Pericardium fibroblast (primary cell): Measurements from ENCODE around the gene ZNF853. TPM values are rescaled to one million over a fixed set of nuclear protein-coding genes. Genes with fewer than 3 reads are reported as not detected.

ENCODE experiments used
- total RNA-seq: library from RNA; depleted of rRNA; stranded (reverse); fragments of >200 nt; gene quantifications from 2 replicates; pipeline ENCODE4 v1.2.3, GENCODE V29; 2015

ZNF853 gene
- 2.9 and 3.3 TPM in 2 replicates for total RNA-seq

DNA sequence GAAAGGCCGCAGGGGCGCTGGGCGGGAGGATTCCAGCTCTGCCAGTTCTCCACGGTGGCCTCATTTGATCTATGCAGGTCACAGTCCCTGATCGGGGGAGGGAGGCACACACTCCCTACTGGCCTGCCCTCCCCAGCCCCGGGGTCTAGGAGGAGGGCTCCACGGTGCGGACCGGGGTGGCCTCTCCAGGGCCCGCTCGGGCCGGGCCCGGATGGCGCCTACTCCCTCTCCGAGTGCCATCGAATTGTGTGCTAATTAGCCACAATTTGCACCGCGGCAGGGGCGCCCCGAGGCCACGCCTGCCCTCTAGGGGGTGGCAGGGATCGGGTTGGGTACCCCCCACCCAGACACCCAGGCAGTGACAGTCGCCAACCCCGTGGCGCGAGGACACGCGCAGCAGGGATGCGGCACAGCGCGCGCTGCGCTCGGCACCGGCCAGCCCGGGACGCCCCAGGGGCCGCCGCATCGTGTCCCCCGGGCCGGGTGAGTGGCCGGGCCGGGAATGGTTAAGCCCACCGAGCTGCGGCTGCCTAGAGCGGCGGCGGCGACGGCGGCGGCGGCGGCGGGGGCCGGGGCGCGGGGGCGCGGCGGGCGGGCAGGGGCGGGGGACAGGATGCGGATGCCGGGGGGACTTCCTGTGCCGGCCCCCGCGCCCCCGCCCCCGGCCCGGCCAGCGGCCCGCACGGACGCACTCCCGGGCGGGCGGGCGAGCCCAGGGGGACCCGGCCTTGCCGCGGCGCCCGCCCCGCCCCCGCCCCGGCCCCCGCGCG, at the start of gene ZNF853:
Gene ZNF853, plus strand, starts transcription at position 658 of the 770 bp plus-strand sequence. CDS start 565 bp downstream, outside the sequence.

DNA sequence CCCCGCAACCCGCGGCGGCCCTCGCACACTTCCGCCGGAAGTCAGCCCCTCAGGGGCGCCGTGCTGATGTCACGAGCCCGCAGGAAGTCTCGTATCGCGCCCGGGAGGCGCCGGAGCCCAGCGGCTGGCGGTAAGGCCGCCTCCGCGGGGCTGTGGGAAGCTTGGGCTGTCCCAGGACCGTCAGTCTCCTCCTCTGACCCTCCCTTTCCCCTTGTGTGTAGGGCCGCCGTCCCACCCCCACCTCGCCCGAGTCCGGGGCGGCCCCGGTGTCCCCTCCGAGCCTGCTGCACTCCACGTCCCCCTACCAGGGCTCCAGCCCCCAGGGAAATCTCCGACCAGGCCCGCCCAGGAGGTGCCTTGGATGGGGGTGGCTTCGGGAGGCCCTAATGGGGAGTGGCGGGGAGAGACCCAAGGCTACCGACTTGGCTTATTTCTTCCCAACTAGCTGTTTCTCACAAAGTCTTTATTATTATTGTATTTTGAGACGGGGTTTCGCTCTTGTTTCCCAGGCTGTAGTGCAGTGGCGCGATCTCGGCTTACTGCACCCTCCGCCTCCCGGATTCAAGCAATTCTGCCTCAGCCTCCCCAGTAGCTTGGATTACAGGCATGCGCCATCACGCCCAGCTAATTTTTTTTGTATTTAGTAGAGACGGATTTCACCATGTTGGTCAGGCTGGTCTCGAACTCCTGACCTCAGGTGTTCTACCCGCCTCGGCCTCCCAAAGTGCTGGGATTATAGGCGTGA, 37.9 kb upstream of the ZNF853 start, which contains the start of gene ZDHHC4:
Gene ZDHHC4, plus strand, starts transcription at position 86 of the 745 bp plus-strand sequence. CDS start 3,108 bp downstream, outside the sequence.

GRCh38 chr7:6589829-6590644, 25.4 kb upstream of the ZNF853 start, which contains the start of gene INTS15:
Gene INTS15, plus strand, starts transcription at chr7:6590021. Its CDS starts 263 bp downstream, at chr7:6590284.

GRCh38 chr7:6636741-6637543, 21.5 kb downstream of the ZNF853 start, which contains the start of gene ZNF316:
Gene ZNF316, plus strand, starts transcription at chr7:6637318. Its CDS starts 5,092 bp downstream, at chr7:6642410.

Other genes starting within 250 kb of the ZNF853 start
- gene RAC1, start 241.1 kb upstream of the ZNF853 start, total RNA-seq, result 136 and 162 TPM in 2 replicates
- gene DAGLB, start 167.7 kb upstream of the ZNF853 start, total RNA-seq, result 9.0 and 13.2 TPM in 2 replicates
- gene KDELR2, start 131.5 kb upstream of the ZNF853 start, total RNA-seq, result 167 and 248 TPM in 2 replicates
- 0.09 TPM in 1 of 2 replicates, not detected in the other for gene GRID2IP, start 64.1 kb upstream of the ZNF853 start, total RNA-seq
- gene ZDHHC4, start 38.2 kb upstream of the ZNF853 start, total RNA-seq, result 65.7 and 79.8 TPM in 2 replicates
- gene INTS15, start 25.6 kb upstream of the ZNF853 start, total RNA-seq, result 24.2 and 24.9 TPM in 2 replicates
- 10.1 and 16.7 TPM in 2 replicates for gene ZNF316, start 21.7 kb downstream of the ZNF853 start, total RNA-seq
- 14.1 and 15.3 TPM in 2 replicates for gene ZNF12, start 91.3 kb downstream of the ZNF853 start, total RNA-seq
- not detected in 2 replicates for gene RSPH10B2, start 138.5 kb downstream of the ZNF853 start, total RNA-seq
- gene CCZ1B, start 210.7 kb downstream of the ZNF853 start, total RNA-seq, result 16.7 and 29.2 TPM in 2 replicates